ENCODE results near the gene LGALS9. TPM values are rescaled to one million over a fixed set of nuclear protein-coding genes. Genes with fewer than 3 reads are reported as not detected.

Gene LGALS9
- 328 TPM for total RNA-seq

DNA sequence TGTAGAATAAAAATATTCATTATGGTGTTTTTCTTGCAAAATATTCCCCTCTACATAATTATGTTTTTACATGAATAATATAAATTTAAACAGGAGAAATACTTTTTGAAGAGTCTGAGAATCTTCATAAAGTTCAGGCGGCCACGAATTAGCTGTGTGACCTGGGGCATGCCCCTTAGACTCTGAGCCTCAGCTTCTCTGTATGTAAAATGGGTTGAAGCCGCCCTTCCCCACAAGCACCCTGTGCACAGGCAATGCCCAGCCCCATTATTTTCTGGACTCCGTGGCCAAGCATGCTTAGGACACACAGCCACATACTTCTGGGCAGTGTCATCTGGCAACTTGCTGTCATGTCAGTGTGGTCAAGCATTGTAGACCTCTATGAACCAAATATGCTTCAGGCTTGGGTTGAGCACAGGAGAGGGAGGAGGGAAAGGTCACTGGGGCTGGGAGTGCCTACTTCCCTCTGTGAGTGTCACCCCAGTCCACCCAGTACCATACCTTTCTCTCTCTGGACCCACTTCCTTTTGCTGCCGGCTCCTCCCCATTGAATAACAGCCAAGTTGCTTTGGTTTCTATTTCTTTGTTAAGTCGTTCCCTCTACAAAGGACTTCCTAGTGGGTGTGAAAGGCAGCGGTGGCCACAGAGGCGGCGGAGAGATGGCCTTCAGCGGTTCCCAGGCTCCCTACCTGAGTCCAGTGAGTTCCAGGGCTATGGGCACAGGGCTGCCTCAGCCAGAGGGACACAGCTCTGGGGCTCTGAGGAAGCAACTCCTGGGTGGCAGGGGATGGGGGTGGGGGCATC lies at the start of gene LGALS9:
Gene LGALS9, plus strand, starts transcription at position 582 of the 804 bp plus-strand sequence. Its CDS starts 78 bp downstream, at position 660.
- peak in 2 of 3 donors; percentile 52 to 74 for DNase-seq (ENCODE audit: low read depth in 2 of 3, low spot score in 2 of 3)

DNA sequence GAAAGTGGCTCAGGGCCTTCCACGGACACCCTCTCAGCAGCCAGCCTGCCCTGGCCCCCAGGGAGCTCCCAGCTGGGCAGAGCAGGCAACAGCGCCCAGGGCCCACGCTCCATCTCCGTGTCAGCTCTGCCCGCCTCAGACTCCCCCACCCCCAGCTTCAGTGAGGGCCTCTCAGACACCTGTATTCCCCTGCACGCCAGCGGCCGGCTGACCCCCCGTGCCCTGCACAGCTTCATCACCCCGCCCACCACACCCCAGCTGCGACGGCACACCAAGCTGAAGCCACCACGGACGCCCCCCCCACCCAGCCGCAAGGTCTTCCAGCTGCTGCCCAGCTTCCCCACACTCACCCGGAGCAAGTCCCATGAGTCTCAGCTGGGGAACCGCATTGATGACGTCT lies 48.3 kb upstream of the LGALS9 start:
- no peak for DNase-seq (ENCODE audit: low read depth in 2 of 3, low spot score in 2 of 3)

DNA sequence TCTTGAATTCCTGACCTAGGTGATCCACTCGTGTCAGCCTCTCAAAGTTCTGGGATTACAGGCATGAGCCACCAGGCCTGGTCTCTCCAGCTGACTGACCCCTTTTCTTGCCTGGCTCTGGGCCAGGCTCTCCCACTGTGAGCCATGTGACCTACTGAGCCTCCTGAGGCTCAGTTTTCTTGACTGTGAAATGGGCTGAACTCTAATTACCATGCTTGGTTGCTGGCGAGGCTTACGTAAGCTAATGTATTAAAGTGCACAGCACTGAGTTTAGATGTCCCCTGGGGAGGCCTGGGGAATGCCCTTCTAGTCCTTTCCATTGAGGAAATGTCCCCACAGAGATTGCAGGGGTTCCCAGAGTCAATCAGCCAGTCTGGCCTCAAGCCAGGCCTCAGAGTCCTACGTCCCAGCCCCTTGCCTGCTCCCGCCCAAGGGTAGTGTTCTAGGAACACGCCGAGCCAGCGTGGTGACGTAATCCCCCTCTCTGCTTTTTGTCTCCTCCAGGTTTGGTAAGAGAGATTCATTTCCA lies 45.8 kb upstream of the LGALS9 start:
- DNase-seq (ENCODE audit: low read depth in 2 of 3, low spot score in 2 of 3) = no peak

DNA sequence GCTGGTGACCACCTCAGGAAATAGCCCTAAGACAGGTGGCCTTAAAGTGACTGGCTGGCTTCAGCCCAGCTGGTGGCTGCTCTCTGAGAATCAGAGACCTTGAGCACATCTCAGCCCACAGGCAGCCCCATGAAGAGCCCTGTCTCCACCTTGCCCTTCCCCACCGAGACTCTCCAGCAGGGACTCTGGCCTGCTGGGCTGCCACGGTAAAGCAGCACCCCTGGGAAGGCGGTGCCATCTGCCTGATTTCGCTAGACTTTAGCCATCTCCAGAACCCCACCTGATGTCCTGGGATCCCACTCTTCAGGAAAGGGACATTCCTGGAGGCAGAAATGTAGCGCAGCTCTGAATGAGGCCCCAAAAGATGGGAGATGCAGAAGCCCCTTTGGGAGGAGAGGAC lies 45.2 kb upstream of the LGALS9 start:
- DNase-seq (ENCODE audit: low read depth in 2 of 3, low spot score in 2 of 3) = no peak

DNA sequence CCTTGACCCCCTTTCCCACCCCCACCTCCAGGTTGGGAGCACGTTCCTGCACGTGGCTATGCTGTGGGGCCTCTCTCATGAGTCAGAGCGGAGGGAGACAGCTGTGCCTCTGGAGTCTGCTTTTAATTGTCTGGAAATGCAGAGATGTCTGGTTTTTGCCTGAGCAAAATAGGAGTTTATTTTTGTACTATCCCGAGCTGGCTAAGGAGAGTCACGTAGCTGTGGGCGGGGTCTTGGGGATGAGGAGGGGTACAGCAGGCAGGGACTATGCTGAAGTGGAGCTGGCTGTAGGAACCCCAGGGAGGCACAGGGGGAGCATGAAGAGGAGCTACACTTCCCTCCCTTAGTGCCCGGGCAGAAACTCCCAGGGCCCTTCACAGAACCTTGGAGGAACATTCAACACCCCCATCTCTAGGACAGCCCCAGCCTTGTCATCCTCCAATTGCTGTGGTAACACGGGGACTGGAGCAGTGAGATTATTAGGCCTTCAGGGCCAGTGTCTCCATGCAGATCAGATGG lies 44.7 kb upstream of the LGALS9 start:
- no peak for DNase-seq (ENCODE audit: low read depth in 2 of 3, low spot score in 2 of 3)

DNA sequence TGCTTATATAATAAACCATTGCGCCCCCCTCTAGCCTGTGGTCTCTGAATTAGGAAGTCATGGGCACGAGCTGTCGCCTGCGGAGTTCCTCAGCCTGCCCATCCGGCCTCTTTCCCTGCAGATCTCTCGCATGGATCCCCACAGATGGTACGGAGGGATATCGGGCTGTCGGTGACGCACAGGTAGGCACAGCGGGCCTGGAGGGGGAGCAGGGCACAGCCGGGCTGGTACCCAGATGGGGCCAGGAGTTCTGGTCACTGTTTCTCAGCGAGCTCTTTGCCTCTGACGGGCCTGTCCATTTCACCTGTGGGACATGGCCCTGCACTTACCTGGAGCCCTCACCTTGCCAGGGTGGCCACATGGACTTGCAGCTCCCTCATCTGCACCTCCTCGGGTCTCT lies 42.6 kb upstream of the LGALS9 start:
- DNase-seq (ENCODE audit: low read depth in 2 of 3, low spot score in 2 of 3) = no peak

DNA sequence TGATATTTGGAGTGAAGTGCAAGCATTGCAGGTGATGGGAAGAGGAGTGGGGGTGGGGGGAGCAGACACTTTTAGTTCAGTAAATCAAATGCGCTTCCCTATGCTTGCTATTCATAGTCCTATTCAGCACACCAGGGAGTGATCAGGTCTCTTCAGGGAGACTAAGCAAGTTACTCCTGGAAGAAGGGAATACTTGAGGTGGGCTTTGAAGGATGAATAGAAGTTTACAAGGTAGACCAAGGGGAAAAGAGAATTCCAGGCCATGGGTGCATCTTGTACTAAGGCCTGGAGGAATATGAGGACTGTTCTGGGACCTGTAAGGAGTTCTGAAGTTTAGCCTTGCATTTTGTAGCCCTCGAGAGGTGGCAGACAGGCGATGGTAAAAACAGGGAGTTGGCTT lies 40.1 kb upstream of the LGALS9 start:
- DNase-seq (ENCODE audit: low read depth in 2 of 3, low spot score in 2 of 3) = no peak

DNA sequence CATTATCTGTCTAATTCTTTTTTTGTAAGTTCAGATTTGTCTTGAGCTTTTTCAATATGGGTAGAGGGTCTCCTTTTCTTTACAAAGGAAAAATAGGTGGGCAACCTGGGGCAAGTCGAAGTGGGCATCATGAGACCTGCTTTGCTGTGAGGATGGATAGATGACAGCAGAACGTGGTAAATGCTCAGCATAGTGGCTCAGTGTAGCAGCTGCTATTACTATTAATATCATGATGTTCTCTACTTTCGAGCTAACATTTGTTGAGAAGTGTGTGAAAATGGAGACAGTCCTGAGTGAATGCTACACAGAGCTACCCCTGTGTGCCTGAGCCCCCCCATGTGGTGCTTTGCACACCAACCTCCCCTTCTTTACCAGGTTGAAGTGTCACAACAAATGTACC lies 39.0 kb upstream of the LGALS9 start:
- no peak for DNase-seq (ENCODE audit: low read depth in 2 of 3, low spot score in 2 of 3)

DNA sequence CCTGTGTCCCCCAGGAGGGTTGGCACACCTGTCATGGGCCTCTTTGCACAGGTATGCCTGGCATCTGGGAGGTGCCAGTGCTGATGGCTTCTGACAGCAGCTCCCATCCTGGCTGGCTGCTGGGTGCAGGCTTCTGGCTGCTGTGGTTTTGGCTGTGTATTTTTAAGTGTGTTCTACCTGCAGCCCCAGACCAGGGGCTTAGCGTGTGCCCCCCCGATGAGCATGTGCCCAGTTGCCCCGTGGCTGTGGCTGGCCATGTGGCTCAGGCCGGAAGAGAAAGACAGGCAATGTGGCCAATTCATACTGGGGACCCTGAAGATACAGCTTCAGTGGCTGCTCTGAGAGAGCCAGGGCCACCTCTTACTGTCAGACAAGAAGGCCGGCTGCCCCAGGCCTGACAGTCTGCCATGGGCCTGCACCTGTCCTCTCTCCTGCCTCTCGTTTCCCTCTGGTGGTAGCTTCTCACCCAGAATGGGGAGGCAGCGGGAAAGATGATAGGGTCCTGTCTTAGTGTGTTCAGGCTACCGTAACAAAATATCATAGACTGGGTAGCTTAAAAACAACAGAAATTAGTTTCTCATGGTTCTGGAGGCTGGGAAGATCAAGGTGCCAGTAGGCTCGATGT lies 37.6 kb upstream of the LGALS9 start:
- no peak for DNase-seq (ENCODE audit: low read depth in 2 of 3, low spot score in 2 of 3)

DNA sequence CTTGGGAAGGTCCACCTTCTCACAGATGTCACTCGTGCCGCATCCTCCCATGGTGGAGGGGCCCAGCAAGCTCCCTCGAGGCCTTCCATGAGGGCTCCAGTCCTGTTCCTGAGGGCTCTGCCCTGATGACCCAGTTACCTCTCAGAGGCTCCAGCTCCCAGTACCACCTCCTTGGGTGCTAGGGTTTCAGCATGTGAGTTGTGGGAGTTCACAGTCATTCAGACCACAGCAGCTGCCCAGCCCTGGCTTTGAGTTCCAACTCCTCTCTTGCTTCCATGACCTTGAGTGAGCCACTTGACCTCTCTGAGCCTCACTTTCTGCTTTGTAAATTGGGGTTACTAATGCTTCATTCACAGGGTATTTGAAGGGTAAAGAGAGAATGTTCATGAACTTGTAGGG lies 37.1 kb upstream of the LGALS9 start:
- DNase-seq (ENCODE audit: low read depth in 2 of 3, low spot score in 2 of 3) = no peak

DNA sequence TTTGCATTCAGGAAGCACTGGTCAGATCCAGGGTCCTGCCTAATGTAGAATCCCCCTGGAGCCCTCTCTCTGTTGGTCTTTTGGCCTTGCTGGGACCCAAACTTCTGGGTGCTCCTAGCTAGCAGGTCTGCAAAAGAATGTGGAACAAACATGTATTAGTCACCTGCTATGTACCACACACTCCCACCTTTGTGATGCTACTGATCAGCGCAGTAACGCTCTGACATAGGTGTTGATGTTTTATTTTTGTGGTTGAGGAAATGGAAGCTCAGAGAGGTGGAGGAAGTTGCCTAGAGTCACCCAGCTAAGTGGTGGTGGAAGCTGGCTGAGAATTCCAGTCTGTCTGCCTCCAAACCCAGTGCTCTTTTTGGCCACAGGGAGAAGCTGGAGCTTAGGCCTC lies 35.8 kb upstream of the LGALS9 start:
- no peak for DNase-seq (ENCODE audit: low read depth in 2 of 3, low spot score in 2 of 3)

DNA sequence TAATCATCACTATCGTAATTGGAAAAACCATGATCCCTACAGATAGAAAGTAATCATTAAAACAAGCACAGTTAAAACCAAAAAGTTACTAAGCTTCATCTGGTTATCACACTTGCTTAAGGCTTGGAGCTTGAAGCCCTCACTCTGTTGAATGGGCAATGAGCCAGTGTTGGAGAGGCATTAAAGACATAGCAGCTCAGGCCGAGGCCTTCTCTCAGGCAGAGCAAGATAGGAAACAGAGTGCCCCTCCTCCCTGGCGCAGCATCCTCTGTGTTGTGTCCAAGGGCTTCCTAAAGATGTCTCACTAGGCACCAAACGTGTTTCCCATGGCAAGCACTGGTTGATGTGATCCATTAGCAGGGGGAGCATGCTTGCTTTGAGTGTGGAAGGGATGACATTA lies 34.9 kb upstream of the LGALS9 start:
- DNase-seq (ENCODE audit: low read depth in 2 of 3, low spot score in 2 of 3) = no peak

DNA sequence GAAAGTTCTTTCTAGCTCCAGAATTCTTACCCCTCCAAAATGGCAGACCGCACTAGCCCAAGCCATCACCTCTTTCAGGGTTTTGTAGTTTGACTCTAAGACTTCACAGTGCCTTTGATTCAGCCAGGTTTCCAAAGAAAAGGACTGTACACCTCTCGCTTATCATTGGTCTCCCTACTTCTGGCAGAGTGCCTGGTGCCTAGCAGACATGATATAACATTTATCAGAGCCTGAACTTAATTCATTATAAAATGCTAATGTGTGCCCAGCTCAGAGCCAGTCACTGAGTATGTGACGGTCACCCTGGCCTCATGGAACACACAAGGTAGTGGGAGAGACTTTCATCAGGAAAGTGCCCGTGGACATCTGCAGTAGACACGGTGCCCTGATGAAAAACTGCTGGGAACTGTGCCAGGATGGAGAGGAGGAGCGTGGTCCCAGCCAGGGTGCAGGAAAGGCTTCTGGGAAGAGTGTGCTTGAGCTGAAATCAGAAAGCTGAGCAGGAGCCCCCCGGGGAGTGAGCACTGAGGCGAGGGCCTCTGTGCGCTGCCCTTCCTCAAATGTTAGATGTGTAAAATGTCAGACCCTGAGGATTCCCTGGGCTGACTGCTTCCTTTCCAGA lies 34.3 kb upstream of the LGALS9 start:
- DNase-seq (ENCODE audit: low read depth in 2 of 3, low spot score in 2 of 3) = no peak

DNA sequence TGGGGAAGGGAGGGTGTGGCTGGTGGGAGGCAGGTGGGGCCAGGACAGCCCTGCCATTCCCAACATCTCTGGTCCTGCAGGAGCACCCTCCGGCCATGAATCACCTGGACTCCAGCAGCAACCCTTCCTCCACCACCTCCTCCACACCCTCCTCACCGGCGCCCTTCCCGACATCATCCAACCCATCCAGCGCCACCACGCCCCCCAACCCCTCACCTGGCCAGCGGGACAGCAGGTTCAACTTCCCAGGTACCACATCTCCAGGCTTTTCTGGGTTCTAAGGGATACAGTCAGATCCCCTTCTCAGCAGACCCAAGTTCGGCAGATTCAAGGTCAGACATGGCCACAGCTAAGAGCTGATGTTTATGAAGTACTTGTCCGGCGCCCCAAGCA lies 33.8 kb upstream of the LGALS9 start:
- no peak for DNase-seq (ENCODE audit: low read depth in 2 of 3, low spot score in 2 of 3)

DNA sequence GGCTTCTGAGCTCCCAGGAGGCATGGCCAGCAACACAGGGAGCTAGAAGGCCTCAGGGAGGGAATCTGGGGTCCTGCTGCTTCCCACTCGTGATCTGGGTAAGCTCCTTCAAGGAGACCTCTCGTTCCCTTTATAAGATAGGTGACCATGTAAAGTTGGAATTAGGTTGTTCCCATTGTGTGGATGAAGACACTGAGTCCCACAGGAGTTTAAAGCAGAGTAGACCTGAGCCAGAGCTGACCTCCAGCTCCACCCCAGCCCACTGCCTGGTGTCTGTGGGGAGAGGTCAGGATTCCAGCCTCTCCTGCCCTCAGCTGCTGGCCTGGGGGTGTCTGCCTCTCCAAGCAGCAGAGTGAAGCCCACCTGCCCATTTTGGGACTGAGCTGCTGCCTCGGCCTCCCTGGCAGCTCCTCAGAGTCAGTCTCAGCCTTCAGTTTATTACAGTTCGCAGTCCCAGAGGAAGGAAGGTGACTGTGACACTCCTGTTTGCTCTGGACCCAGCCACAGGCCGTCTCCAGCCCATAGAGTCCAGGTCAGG lies 33.1 kb upstream of the LGALS9 start:
- no peak for DNase-seq (ENCODE audit: low read depth in 2 of 3, low spot score in 2 of 3)

DNA sequence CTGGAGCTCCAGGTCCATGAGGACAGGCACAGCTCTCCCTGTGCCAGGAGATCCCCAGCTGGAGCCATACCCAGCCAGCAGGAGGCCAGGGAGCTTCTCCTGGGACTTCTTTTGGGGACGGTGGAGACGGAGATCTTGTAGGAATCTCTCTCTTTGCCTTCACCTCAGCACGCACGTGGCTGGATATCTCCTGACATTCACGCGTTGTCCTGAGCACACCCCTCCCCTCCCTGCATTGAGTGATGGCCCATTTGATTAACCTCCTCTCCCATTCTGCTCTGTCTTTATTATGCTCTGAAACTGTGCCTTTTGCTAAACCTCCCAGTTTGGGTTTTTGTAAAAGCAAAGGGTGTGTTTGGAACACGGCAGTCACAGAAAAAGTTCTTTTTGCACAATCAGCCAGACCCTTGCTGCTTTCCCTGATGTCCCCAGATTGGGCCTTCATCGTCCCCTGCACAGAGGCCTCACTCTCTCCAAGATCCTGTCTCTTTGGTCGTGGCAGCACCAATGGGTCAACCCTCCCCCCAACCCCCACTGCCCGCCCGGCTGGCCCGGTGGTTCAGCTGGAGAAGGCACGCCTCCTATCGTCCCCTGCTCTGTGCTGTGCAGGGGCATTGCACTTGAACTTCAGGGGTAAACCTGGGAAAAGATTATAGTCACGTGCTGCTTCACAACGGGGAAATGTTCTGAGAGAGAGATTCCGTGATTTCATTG lies 32.5 kb upstream of the LGALS9 start:
- no peak for DNase-seq (ENCODE audit: low read depth in 2 of 3, low spot score in 2 of 3)

DNA sequence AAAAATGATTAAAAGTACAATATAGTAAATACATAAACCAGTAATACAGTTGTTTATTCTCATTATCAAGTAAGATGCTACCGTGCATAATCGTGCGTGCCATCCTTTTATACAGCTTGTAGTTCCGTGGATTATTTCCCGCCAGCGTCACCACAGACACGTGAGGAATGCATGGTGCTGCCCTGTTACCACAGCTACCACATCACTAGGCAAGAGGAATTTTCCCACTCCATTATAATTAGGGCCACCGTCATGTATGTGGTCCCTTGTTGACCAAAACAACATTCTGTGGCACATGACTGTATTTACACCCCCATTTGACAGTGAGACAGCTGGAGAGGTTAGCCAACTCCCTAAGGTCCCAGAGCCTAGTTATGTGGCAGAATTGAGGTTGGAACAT lies 30.5 kb upstream of the LGALS9 start:
- no peak for DNase-seq (ENCODE audit: low read depth in 2 of 3, low spot score in 2 of 3)

DNA sequence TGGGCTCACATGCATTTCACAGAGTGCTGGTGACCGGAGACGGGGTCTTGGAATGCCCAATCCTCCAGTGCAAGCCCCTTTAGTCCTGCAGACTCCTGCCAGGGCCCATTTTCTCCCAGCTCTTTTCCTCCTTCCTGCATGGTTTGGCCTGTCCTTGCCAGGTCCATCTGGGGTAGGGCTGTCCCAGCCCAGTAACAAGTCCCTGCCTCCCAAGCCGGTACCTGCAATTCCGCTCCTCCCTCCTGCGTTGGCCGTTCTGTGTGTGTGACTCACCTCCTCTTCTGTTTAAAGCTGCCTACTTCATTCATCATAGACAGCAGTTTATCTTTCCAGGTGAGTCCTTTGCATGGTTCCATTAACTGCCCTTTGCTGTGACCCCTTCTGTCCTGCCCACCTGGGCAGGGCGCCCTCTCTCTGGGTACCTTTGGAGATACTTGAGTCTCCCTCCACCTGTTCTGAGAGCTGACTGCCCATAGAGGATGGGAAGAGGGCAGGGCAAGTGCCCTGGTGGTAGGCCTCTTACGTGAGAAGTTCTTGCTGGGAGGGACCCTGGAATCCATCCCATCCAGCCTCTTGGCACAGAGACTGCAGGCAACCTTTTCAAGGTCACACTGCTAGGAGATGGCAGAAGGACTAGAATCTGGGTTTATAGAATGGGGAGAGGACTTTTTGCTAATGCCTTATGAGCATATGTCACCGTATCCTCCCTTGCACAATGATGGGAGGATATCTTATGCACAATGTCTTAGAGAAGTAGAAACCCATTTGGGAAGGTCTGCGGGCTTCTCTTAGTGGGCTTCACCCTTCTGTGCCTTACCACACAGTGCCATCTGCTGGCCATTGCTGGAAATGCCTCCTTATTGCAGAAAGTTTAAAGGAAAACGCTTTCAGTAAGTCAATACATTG lies 29.7 kb upstream of the LGALS9 start:
- peak; percentile 62 to 90 (median 73) for DNase-seq (ENCODE audit: low read depth in 2 of 3, low spot score in 2 of 3)

DNA sequence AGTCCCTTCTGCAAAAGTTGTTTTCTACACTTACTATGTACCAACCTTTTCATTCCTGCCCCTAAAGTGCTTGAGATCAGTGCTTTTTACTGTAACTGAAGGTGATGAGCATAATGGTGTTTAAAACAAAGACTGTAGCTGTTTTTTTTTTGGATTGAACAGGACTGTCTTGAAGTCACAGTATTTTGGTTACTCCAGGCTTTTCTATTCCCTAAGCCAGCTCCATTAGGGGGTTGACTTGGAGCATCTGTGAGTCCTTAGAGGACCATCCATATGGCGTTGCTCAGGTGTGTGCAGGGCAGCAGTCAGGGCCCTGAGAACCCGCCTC lies 29.0 kb upstream of the LGALS9 start:
- DNase-seq (ENCODE audit: low read depth in 2 of 3, low spot score in 2 of 3) = no peak
